IMR-90 (cell line): ENCODE data around the gene B3GALT6. TPM values are rescaled to one million over a fixed set of nuclear protein-coding genes. Genes with fewer than 3 reads are reported as not detected.

Experiments used
- ATAC-seq: fragments of 200-7000 bp; cut with Tn5 transposase; 2 replicates; pipeline ENCODE4 v1.9.1; 2020; ENCODE audit warnings: low read depth, mild to moderate bottlenecking, moderate library complexity
- BruUV-seq: library from RNA; stranded (reverse); fragments of 400-500 nt; replicated peaks from 2 replicates; lab custom pipeline; 2021; lab: Mats Ljungman, UMichigan
- CTCF ChIA-PET: fragments of 300-600 bp; formaldehyde crosslinking; extraction: SDS; loops from one replicate; lab custom pipeline; 2021; ENCODE audit warnings: antibody characterized with exemption; lab: Yijun Ruan, JAX
- POLR2A ChIA-PET: fragments of 300-600 bp; sonication (Branson Sonifier 250); formaldehyde crosslinking; loops from one replicate; lab custom pipeline; 2022; ENCODE audit warnings: antibody characterized with exemption; ENCODE audit not compliant: unreplicated experiment; lab: Charles Lee
- DNase-seq: peaks from one replicate; pipeline ENCODE4 v3.0.0; 2013
- H2AFZ ChIP-seq: replicated peaks from 2 replicates; pipeline ENCODE3; 2013; ENCODE audit warnings: low read length, mild to moderate bottlenecking; ENCODE audit not compliant: poor library complexity
- H2AK5ac ChIP-seq: 2 replicates; pipeline ENCODE4 v1.6.1; 2013; ENCODE audit warnings: low read depth, low read length, inconsistent platforms
- H2AK9ac ChIP-seq: replicated peaks from 2 replicates; pipeline ENCODE3; 2013; ENCODE audit warnings: mild to moderate bottlenecking, low read depth, low read length, moderate library complexity; ENCODE audit not compliant: poor library complexity
- H2BK120ac ChIP-seq: 2 replicates; pipeline ENCODE4 v1.6.1; 2013; ENCODE audit warnings: low read depth, low read length, inconsistent platforms
- H2BK15ac ChIP-seq: 3 replicates; pipeline ENCODE4 v1.6.1; 2013; ENCODE audit warnings: low read depth, low read length, inconsistent platforms
- H2BK20ac ChIP-seq: 2 replicates; pipeline ENCODE4 v1.6.1; 2013; ENCODE audit warnings: low read depth, mild to moderate bottlenecking, inconsistent platforms, low read length, moderate library complexity
- H2BK5ac ChIP-seq: 2 replicates; pipeline ENCODE4 v1.6.1; 2013; ENCODE audit warnings: mild to moderate bottlenecking, low read depth, low read length, inconsistent platforms; ENCODE audit not compliant: poor library complexity, severe bottlenecking
- H3K14ac ChIP-seq: replicated peaks from 2 replicates; pipeline ENCODE4 v1.6.1; 2013; ENCODE audit warnings: low read depth, low read length, inconsistent platforms
- H3K18ac ChIP-seq: 2 replicates; pipeline ENCODE4 v1.6.1; 2013; ENCODE audit warnings: low read depth, low read length, control low read depth
- H3K23ac ChIP-seq: 2 replicates; pipeline ENCODE4 v1.6.1; 2013; ENCODE audit warnings: low read depth, low read length, inconsistent platforms
- H3K27ac ChIP-seq: 2 replicates; pipeline ENCODE4 v1.5.1; 2013; ENCODE audit warnings: mild to moderate bottlenecking, control low read depth, low read length; ENCODE audit not compliant: insufficient read depth
- H3K27me3 ChIP-seq: 2 replicates; pipeline ENCODE4 v1.6.1; 2013; ENCODE audit warnings: low read length; ENCODE audit not compliant: control insufficient read depth, insufficient read depth
- H3K36me3 ChIP-seq: 2 replicates; pipeline ENCODE4 v1.6.1; 2013; ENCODE audit warnings: low read length, mixed read lengths; ENCODE audit not compliant: control insufficient read depth, insufficient read depth
- H3K4ac ChIP-seq: 2 replicates; pipeline ENCODE4 v1.6.1; 2013; ENCODE audit warnings: low read depth, low read length, inconsistent platforms
- H3K4me1 ChIP-seq: 2 replicates; pipeline ENCODE4 v1.6.1; 2013; ENCODE audit warnings: low read length, mixed read lengths; ENCODE audit not compliant: control insufficient read depth, insufficient read depth
- H3K4me2 ChIP-seq: 2 replicates; pipeline ENCODE4 v1.6.1; 2013; ENCODE audit warnings: low read depth, mild to moderate bottlenecking, control low read depth, low read length, moderate library complexity
- H3K4me3 ChIP-seq: 2 replicates; pipeline ENCODE4 v1.5.1; 2013; ENCODE audit warnings: low read depth, mild to moderate bottlenecking, control low read depth, low read length, moderate library complexity; ENCODE audit not compliant: insufficient read depth
- H3K56ac ChIP-seq: 2 replicates; pipeline ENCODE4 v1.6.1; 2013; ENCODE audit warnings: low read length, inconsistent platforms; ENCODE audit not compliant: insufficient read depth; ENCODE audit errors: extremely low read depth
- H3K79me1 ChIP-seq, 2 experiments: 2 replicates each; pipeline ENCODE4 v1.6.1; 2013; ENCODE audit warnings: low read length in 2 of 2, inconsistent platforms in 1 of 2, low read depth in 1 of 2
- H3K9ac ChIP-seq: 2 replicates; pipeline ENCODE4 v1.6.1; 2013; ENCODE audit warnings: low read depth, low read length, control low read depth
- H3K9me1 ChIP-seq: 2 replicates; pipeline ENCODE4 v1.6.1; 2013; ENCODE audit warnings: low read length, inconsistent platforms; ENCODE audit not compliant: insufficient read depth
- H3K9me3 ChIP-seq: 2 replicates; pipeline ENCODE4 v1.6.1; 2013; ENCODE audit warnings: low read length; ENCODE audit not compliant: control insufficient read depth, insufficient read depth
- H4K20me1 ChIP-seq: 2 replicates; pipeline ENCODE4 v1.6.1; 2013; ENCODE audit warnings: low read length, inconsistent platforms; ENCODE audit not compliant: insufficient read depth
- H4K5ac ChIP-seq: 2 replicates; pipeline ENCODE4 v1.6.1; 2013; ENCODE audit warnings: mild to moderate bottlenecking, low read depth, low read length, control low read depth
- H4K8ac ChIP-seq, 2 experiments: 2 replicates each; pipeline ENCODE4 v1.6.1; 2013; ENCODE audit warnings: low read depth in 2 of 2, low read length in 2 of 2, control low read depth in 1 of 2, inconsistent platforms in 1 of 2
- H4K91ac ChIP-seq: 2 replicates; pipeline ENCODE4 v1.6.1; 2013; ENCODE audit warnings: low read depth, low read length, inconsistent platforms; ENCODE audit not compliant: insufficient read depth
- CHD1 ChIP-seq: IDR thresholded peaks from 2 replicates; pipeline ENCODE4 v1.6.1; 2012; ENCODE audit warnings: low read depth, low read length, improper control_type of control experiment
- CTCF ChIP-seq: conservative IDR thresholded peaks from 2 replicates; pipeline ENCODE4 v1.5.1; 2012; ENCODE audit warnings: mild to moderate bottlenecking, low read depth, low read length, improper control_type of control experiment
- MAZ ChIP-seq: IDR thresholded peaks from 2 replicates; pipeline ENCODE4 v1.6.1; 2012; ENCODE audit warnings: low read depth, mild to moderate bottlenecking, low read length, improper control_type of control experiment, moderate library complexity, borderline replicate concordance
- MXI1 ChIP-seq: IDR thresholded peaks from 2 replicates; pipeline ENCODE4 v1.6.1; 2012; ENCODE audit warnings: low read depth, mild to moderate bottlenecking, low read length, moderate library complexity, borderline replicate concordance
- RAD21 ChIP-seq: IDR thresholded peaks from 2 replicates; pipeline ENCODE4 v1.6.1; 2012; ENCODE audit warnings: low read length, improper control_type of control experiment
- RCOR1 ChIP-seq: IDR thresholded peaks from 2 replicates; pipeline ENCODE4 v1.6.1; 2012; ENCODE audit warnings: mild to moderate bottlenecking, low read length, improper control_type of control experiment; ENCODE audit not compliant: insufficient replicate concordance
- USF2 ChIP-seq: fragments of 150-350 bp; IDR thresholded peaks from 2 replicates; pipeline ENCODE4 v1.6.1; 2017; ENCODE audit warnings: mild to moderate bottlenecking, antibody characterized with exemption, low read length, low read depth
- WGBS, 2 experiments: methylation state at CpG; one replicate each; pipeline versions ENCODE4 v1.1.5 to v1.1.7; 2013; ENCODE audit warnings: missing lambda C conversion rate in 2 of 2; ENCODE audit not compliant: insufficient read length in 1 of 2; ENCODE audit errors: extremely low coverage in 2 of 2; 5-methylcytosine and 5-hydroxymethylcytosine counted together
- dilution Hi-C: fragments of 300-500 bp; cut with HindIII; formaldehyde crosslinking; loops from one replicate; pipeline ENCODE4 v1.14.3; 2018; ENCODE audit warnings: low sequenced_read_pairs; ENCODE audit not compliant: unreplicated experiment
- in situ Hi-C: fragments of 300-500 bp; cut with MboI; formaldehyde crosslinking; loops from 3 replicates; pipeline ENCODE4 v1.14.3; 2019; ENCODE audit warnings: low sequenced_read_pairs, inconsistent platforms, mixed read lengths
- intact Hi-C: fragments of 100-400 bp; cut with micrococcal nuclease; formaldehyde crosslinking; loops from 2 replicates; pipeline ENCODE4 v1.10.0; 2022
- polyA plus RNA-seq, 3 experiments: library from polyadenylated mRNA; depleted of rRNA; stranded (reverse); fragments of >200 nt; gene quantifications; 2 replicates each; pipeline ENCODE4 v1.2.3, GENCODE V29; 2012; ENCODE audit warnings: low replicate concordance in 1 of 3
- total RNA-seq: library from RNA; depleted of rRNA; stranded (reverse); fragments of >200 nt; gene quantifications from 2 replicates; pipeline ENCODE4 v1.2.3, GENCODE V29; 2012

The B3GALT6 gene
- total and polyA plus RNA-seq, 2 of the 4 experiments (the other 2 are of a cell fraction) = 12.2 to 23.0 TPM

- in situ Hi-C loops (no loop called here), intact Hi-C loops (no loop called here), dilution Hi-C loops (no loop called here)
- ATAC-seq = no peak; the same call in 1 of the 2 replicates
- H3K9me3 ChIP-seq = no peaks in the 10 kb centered on the region
- no TSS peak for BruUV-seq
- no peaks in the 10 kb centered on the region; the same call in 1 of the 2 replicates for H4K20me1 ChIP-seq
- H2AFZ ChIP-seq = no peak within 1 kb of the TSS
- H2BK5ac ChIP-seq = no peak within 1 kb of the TSS
- no peak within 1 kb of the TSS; the same call in 2 of the 3 replicates for H2BK15ac ChIP-seq
- ChIA-PET POLR2A (no interaction called here), CTCF (no interaction called here)
- no peak within 1 kb of the TSS for H3K56ac ChIP-seq
- H2BK120ac ChIP-seq = no peak within 1 kb of the TSS
- no peak within 1 kb of the TSS for H3K4me3 ChIP-seq
- no peak within 1 kb of the TSS for H3K18ac ChIP-seq
- no peak within 1 kb of the TSS for H4K5ac ChIP-seq
- no peak within 1 kb of the TSS for H2BK20ac ChIP-seq
- DNase-seq = no peak
- no peak within 1 kb of the TSS for H4K8ac ChIP-seq
- H3K79me1 ChIP-seq = no peaks in the 10 kb centered on the region; a peak in 1 of 4 replicates
- H3K4me1 ChIP-seq = peaks cover 13% of the 10 kb centered on the region
- WGBS, 2 experiments = 31% methylated on average over 33 of the region's 74 CpGs; no CpG with 5 or more reads in 1 of the 2 experiments
- H2AK5ac ChIP-seq = no peak within 1 kb of the TSS; the same call in 1 of the 2 replicates
- H3K36me3 ChIP-seq = peaks cover 9% of the 10 kb centered on the region; the same call in 1 of the 2 replicates
- H2AK9ac ChIP-seq = no peak within 1 kb of the TSS
- H3K4ac ChIP-seq = no peak within 1 kb of the TSS
- no peak within 1 kb of the TSS for H4K91ac ChIP-seq
- H3K27me3 ChIP-seq = no peaks in the 10 kb centered on the region
- no peak within 1 kb of the TSS for H3K27ac ChIP-seq
- TF ChIP-seq CTCF (no peak), RAD21 (no peak), RCOR1 (no peak), CHD1 (no peak), USF2 (no peak), MAZ (no peak), MXI1 (no peak)
- no peak within 1 kb of the TSS for H3K9ac ChIP-seq
- no peak within 1 kb of the TSS for H3K23ac ChIP-seq
- H3K4me2 ChIP-seq = no peak within 1 kb of the TSS
- no peaks in the 10 kb centered on the region for H3K9me1 ChIP-seq
- no peak within 1 kb of the TSS for H3K14ac ChIP-seq
Observed at GRCh38 chr1:1246577-1247340, 14.7 kb downstream of the B3GALT6 start, which contains the start of gene C1QTNF12. Gene C1QTNF12 (minus strand): TSS chr1:1246722. CDS start chr1:1246690, 32 bp downstream.
